GM19099 (cell line): ENCODE results near the gene VMAC.

Source experiments
- POLR2A ChIP-seq: IDR thresholded peaks from 3 replicates; pipeline ENCODE4 v1.6.1; 2011; ENCODE audit warnings: low read depth; ENCODE audit not compliant: insufficient read length; ENCODE audit errors: extremely low read depth

VMAC gene

DNA sequence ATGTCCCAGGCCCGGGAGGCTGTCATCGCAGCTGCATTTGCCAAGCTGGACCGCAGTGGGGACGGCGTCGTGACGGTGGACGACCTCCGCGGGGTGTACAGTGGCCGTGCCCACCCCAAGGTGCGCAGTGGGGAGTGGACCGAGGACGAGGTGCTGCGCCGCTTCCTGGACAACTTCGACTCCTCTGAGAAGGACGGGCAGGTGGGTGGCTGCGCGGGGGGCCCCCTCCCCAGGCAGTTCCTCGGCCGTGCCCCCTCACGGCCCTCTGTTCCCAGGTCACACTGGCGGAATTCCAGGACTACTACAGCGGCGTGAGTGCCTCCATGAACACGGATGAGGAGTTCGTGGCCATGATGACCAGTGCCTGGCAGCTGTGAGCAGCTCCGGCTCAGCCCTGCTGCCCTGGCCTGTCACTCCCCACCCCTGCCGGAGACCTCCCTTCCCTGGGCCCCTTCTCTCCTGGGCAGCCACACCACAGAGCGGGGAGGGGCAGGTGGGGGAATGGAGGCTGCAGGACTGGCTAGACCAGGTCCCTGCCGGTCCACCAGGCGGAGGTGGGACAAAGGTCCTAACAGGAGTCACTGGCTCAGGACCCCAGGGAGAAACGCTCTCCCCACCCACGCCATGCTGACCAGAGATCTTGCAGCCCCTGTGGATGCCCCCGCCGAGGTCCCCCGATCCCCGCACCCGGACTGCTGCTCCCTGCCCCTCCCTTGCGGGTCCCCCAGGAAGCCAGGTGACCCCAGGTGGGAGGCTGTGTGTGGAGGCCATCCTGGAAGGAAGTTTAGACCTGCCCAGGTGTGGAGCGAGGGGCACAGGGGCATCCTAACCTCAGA, 10.5 kb downstream of the VMAC start:
- TF ChIP-seq POLR2A: no peak

GRCh38 chr19:5915782-5916165, 11.1 kb downstream of the VMAC start:
- TF ChIP-seq POLR2A: no peak

- no peak for TF ChIP-seq POLR2A
Measured at GRCh38 chr19:5916181-5916708, 11.6 kb downstream of the VMAC start.

- TF ChIP-seq POLR2A: no peak
Measured at GRCh38 chr19:5917431-5918107, 12.9 kb downstream of the VMAC start.

DNA sequence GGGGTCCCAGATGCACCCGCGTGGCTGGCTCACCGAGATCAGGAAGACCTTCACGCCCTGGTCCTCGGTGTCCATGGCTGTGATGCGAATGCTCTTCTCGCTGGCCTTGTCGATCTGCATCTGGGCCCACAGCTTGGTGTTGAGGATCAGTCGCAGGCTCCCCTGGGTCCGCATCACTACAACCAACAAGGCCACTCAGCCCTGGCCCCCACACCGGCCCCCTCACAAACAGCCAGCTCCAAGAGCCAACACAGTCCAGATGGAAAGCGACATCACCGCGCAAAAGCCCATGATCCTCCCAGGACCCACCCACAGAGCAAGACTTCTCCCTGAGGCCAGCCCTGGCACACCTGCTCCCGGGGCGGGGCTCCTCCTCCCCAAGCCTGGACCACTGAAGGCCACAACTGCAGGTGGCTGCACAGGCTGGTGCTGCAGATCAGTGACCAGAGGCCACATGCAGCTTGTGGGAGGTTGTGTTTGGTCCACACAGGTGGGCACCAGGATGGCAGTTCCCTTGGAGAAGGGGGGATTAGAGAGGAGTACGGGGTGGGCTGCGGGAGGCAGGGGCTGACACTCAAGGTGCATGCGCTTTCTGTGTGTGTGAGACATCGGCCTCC, 13.9 kb downstream of the VMAC start:
- TF ChIP-seq POLR2A: no peak

- TF ChIP-seq POLR2A: no peak
Measured at GRCh38 chr19:5921516-5922160, 17.0 kb downstream of the VMAC start.

GRCh38 chr19:5922161-5922545, 17.5 kb downstream of the VMAC start:
- no peak for TF ChIP-seq POLR2A

DNA sequence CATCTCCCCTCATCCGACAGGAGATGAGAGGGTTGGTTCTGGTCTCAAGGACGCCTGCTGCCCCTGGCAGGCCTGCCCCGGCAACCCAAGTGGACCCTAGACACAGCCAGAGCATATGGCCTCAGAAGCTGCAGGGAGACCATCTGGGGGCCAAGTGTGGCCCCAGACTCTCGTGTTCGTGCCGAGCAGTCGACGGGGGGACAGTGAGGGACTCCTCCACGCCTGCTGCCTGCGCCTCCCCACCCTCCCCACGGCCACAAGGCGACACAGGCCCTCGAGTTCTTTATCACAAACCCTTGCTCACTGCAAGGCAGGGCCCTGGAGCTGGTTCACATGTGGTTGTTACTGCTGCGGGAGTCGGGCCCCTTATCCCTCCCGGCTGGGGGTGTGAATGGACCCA, 18.7 kb downstream of the VMAC start:
- TF ChIP-seq POLR2A: no peak

- TF ChIP-seq POLR2A: no peak
Measured at GRCh38 chr19:5925830-5926427, 21.3 kb downstream of the VMAC start.

GRCh38 chr19:5926641-5927440, 22.2 kb downstream of the VMAC start:
- TF ChIP-seq POLR2A: no peak

- no peak for TF ChIP-seq POLR2A
Measured at GRCh38 chr19:5927441-5927821, 22.8 kb downstream of the VMAC start.

DNA sequence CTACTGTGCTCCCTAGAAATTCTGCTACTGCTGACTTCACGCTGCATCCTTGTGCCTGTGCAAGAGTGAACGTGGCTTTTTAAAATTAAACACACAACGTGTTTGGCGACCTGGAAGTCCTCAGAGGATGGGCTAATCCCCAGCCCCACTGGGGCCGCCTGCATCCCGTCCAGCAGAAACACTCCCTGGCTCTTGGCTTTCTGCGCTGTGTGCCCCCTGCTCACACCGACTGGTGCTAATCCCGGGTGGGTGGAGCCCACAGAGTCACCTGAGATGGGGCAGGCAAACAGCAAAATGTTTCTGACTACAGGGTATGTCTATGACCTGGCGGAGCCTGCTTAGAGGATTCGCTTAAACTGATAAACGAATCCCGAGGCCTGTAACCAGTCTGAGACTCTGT, 24.5 kb downstream of the VMAC start:
- no peak for TF ChIP-seq POLR2A

GRCh38 chr19:5929625-5930024, 25.0 kb downstream of the VMAC start:
- TF ChIP-seq POLR2A: no peak

- no peak for TF ChIP-seq POLR2A
Measured at GRCh38 chr19:5931251-5931650, 26.6 kb downstream of the VMAC start.
